ENCODE results near the gene VSTM2B.

GRCh38 chr19:29524912-29525831 lies 622 bp upstream of the VSTM2B start:
- TF ChIP-seq, protein P1, sequence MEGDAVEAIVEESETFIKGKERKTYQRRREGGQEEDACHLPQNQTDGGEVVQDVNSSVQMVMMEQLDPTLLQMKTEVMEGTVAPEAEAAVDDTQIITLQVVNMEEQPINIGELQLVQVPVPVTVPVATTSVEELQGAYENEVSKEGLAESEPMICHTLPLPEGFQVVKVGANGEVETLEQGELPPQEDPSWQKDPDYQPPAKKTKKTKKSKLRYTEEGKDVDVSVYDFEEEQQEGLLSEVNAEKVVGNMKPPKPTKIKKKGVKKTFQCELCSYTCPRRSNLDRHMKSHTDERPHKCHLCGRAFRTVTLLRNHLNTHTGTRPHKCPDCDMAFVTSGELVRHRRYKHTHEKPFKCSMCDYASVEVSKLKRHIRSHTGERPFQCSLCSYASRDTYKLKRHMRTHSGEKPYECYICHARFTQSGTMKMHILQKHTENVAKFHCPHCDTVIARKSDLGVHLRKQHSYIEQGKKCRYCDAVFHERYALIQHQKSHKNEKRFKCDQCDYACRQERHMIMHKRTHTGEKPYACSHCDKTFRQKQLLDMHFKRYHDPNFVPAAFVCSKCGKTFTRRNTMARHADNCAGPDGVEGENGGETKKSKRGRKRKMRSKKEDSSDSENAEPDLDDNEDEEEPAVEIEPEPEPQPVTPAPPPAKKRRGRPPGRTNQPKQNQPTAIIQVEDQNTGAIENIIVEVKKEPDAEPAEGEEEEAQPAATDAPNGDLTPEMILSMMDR (IDR thresholded peaks at IDR 0.05): no peak
- TF ChIP-seq POLR2AphosphoS5 (IDR thresholded peaks at IDR 0.05; ENCODE audit: low read depth, low read length) (no peak), REST (IDR thresholded peaks at IDR 0.05; ENCODE audit: insufficient read depth in 1 of 2, low read depth in 2 of 2, low read length in 1 of 2) (no peak), SIN3A (IDR thresholded peaks at IDR 0.05; ENCODE audit: borderline replicate concordance, insufficient read depth, low read depth, low read length) (no peak), TCF7L2 (IDR thresholded peaks at IDR 0.05; ENCODE audit: low read depth, low read length) (no peak)
